ENCODE data around the gene INF2. TPM values are rescaled to one million over a fixed set of nuclear protein-coding genes. Genes with fewer than 3 reads are reported as not detected.

Gene INF2
- total RNA-seq, 6 donors from 2014 or later: 65.2 to 259 (median 131) TPM

DNA sequence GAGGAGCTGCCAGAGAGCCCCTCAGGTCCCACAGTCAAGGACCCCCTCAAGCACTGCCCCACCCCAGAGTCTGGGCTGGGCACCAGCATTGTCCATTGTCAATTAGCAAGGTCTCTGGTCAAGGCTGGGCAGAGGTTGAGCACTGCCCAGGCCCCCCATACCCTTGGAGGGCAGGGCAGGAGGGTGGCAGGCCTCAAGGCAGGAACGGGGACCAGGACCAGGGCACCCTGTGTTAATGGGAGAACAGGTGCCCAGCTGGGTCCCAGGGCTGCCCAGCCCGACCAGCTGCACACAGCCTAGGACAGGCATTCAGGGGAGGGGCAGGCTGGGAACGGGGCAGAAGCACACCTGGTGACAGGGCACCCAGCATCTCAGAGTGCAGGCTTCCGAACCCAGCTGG lies 82.0 kb downstream of the INF2 start:
- H3K27ac ChIP-seq: no peak overlapping the region
- H3K4me3 ChIP-seq: no peak overlapping the region
- DNase-seq (peak in 1 of 2 donors; percentile 47), ATAC-seq (ENCODE audit: low FRiP score in 2 of 2) (no peak)
- peaks cover 0 to 5% (median 0%) of the 10 kb centered on the region in 4 donors for H3K9me3 ChIP-seq
- no peaks in the 10 kb centered on the region for H3K27me3 ChIP-seq
- WGBS, 2 donors: 100% methylated on average over 3 of the region's 4 CpGs; no CpG with 5 or more reads in 1 of the 2 donors
- peaks cover 0 to 62% (median 54%) of the 10 kb centered on the region in 4 donors for H3K36me3 ChIP-seq
- TF ChIP-seq, protein P1, sequence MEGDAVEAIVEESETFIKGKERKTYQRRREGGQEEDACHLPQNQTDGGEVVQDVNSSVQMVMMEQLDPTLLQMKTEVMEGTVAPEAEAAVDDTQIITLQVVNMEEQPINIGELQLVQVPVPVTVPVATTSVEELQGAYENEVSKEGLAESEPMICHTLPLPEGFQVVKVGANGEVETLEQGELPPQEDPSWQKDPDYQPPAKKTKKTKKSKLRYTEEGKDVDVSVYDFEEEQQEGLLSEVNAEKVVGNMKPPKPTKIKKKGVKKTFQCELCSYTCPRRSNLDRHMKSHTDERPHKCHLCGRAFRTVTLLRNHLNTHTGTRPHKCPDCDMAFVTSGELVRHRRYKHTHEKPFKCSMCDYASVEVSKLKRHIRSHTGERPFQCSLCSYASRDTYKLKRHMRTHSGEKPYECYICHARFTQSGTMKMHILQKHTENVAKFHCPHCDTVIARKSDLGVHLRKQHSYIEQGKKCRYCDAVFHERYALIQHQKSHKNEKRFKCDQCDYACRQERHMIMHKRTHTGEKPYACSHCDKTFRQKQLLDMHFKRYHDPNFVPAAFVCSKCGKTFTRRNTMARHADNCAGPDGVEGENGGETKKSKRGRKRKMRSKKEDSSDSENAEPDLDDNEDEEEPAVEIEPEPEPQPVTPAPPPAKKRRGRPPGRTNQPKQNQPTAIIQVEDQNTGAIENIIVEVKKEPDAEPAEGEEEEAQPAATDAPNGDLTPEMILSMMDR (IDR thresholded peaks at IDR 0.05): no peak
- TF ChIP-seq POLR2A (IDR thresholded peaks at IDR 0.05): no peak
- no peak for TF ChIP-seq POLR2AphosphoS5 (IDR thresholded peaks at IDR 0.05)
- TF ChIP-seq EP300 (IDR thresholded peaks at IDR 0.05): no peak
- peaks cover 10 to 31% (median 23%) of the 10 kb centered on the region in 4 donors for H3K4me1 ChIP-seq

Small RNA genes within 50 kb of the gene (small RNA-seq; reads per million reads assigned to genes)
- 0 reads per million in 4 donors for gene MIR4710

Other genes starting within 250 kb of the INF2 start
- not detected for gene C14orf180, start 109.9 kb upstream of the INF2 start, total RNA-seq
- not detected for gene TMEM179, start 84.8 kb upstream of the INF2 start, total RNA-seq
- 10 to 100 TPM in 1 of 6 donors, 1 to 10 TPM in 5; 4.9 to 34.6 (median 6.2) TPM for gene ADSS1, start 34.6 kb downstream of the INF2 start, total RNA-seq
- gene SIVA1, start 63.5 kb downstream of the INF2 start, total RNA-seq: 100 to 1,000 TPM in 2 of 6 donors, 10 to 100 TPM in 4; 72.3 to 241 (median 91.0) TPM
- gene AKT1, start 106.1 kb downstream of the INF2 start, total RNA-seq: 100 to 1,000 TPM; 122 to 283 (median 191) TPM
- 10 to 100 TPM; 13.9 to 24.8 (median 20.9) TPM for gene ZBTB42, start 111.5 kb downstream of the INF2 start, total RNA-seq
- gene CEP170B, start 175.7 kb downstream of the INF2 start, total RNA-seq: 10 to 100 TPM; 24.2 to 57.8 (median 35.6) TPM
- 1 to 10 TPM in 2 of 6 donors, under 1 TPM in 1, not detected in 3; under 0.01 to 6.1 (median 2.5) TPM for gene PLD4, start 235.3 kb downstream of the INF2 start, total RNA-seq

Measured in upper lobe of left lung (tissue), 6 donors.